SK-N-MC (cell line): ENCODE measurements around the gene KLF8.

Source experiments
- EZH2 ChIP-seq: fragments of 200-600 bp; sonication (generic); IDR thresholded peaks from one replicate; pipeline ENCODE4 v1.6.1; 2017; ENCODE audit warnings: antibody characterized with exemption
- POLR2AphosphoS5 ChIP-seq: IDR thresholded peaks from 2 replicates; pipeline ENCODE4 v1.6.1; 2012; ENCODE audit warnings: mild to moderate bottlenecking, low read depth, low read length, borderline replicate concordance

DNA sequence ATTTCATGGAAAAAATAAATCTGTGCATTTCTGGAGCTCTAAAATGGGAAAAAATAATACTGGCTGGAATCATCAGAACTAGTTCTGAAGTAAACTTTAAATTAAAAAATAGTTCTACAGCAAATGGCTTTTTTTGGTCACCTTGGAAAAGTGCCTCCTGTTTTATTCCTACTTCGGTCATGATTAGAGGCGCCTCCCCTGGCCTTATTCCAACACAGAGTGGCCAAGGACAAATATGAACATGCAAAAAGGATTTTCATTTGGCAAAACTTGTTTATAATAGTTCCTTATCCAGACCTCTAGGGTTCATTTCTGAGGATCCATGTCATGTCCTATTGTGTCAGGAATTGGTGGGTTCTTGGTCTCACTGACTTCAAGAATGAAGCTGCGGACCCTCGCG lies 11.1 kb upstream of the KLF8 start:
- TF ChIP-seq POLR2AphosphoS5 = no peak
- no peak for TF ChIP-seq EZH2
